HG03135 (cell line): ENCODE measurements around the gene SUSD3.
"Not testable (repeated sequence)": the region's sequence is repeated elsewhere in the genome, so short reads cannot be mapped to it uniquely, and the experiment has no call there.

Experiments
- ATAC-seq: cut with Tn5 transposase; IDR thresholded peaks from one replicate; pipeline ENCODE4 v1.9.1; 2021; ENCODE audit warnings: mild to moderate bottlenecking, moderate library complexity; ENCODE audit not compliant: unreplicated experiment

SUSD3 gene

DNA sequence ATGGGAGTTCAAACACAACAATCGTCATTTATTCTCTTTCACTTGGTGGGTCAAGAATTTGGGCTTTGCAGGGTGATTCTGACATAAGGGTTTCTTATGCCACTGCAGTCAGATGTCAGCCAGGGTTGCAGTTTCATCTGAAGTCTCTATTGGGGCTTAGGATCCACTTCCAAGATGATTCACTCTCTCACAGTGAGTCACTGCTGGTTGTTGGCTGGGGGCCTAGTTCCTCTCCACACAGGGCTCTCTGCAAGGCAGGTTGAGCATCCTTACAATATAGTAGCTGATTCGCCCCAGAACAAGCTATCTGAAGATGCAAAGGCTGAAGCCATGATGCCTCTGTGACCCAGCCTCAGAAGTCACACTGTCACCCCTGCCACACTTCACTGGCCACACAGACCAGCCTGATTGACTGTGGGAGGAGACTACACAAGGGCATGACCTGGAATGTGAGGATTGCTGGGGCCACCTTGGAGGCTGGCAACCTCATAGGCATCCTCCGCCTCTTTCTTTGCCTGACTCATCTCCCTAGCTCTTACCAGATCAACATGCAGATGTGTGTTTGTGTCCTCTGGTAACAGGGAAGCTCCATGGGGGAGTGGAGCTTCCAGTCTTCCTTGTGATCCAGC is 33.1 kb downstream of the SUSD3 start:
- ATAC-seq, result no peak

DNA sequence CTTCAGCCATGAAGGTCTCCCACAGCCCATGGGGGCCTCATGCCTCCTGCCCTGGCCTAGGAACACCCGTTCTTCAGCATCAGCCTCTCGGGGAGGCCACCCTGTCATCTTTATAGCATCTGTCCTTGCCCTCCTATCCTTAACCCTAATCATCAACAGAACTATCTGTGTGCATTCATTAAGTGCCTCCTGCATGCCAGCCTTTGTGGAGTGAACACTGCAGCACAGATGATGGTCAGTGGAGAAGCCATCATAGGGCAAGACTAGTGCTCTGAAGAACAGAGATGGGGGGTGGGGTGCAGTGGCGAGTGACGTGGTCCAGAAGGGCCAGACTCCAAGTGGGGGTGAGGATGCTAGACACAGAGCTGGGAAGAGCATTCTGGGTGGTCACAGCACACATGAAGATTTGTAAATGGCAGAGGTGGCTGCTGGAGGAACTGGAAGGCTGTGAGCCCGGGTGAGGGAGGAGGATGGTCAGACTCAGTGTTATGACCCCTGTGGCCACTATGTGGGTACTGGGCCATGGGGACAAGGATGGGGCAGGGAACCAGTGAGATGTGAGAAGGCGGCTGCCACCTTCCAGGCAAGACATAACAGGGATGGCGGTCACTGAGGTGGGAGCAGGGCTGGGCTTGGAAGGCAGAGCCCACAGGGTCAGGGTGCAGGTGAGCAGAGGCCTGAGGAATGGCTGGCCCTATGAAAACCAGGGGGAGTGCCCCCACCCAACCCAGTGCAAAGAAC is 33.9 kb downstream of the SUSD3 start:
- ATAC-seq, result no peak

DNA sequence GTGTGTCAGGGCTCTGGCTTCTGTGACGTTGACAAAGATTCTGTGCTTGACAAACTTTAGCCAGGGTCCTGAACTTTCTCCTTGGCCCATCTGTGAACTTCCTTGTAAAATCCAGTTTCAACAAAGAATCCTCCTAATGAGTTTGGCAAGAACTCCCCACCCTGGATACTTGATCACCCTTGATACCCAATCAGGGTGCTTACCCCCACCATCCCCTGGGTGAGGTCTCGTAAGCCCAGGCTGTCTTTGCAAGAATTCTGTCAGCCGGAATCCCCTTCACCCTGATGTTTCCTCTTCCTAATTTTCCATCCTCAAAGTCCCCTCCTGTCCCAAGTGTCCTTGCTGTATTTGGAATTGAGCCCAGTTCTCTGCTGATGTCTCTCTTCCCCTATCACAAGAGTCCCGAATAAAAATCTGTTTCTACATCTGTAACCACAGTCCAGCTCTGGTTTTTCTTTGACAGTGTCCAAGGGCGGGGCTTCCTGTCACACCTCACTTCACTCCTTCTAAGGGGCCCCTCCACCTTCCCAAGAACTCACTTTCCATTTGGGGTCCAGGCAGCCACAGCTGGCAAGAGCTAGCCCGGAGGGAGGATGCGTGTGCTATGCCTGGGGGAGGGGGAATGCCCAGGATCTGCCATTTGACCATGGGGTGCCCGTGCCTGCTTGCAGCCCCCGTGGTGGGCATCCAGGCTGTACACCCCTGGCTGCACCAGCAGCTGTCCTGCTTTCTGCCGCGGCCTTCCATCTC is 34.8 kb downstream of the SUSD3 start:
- no peak for ATAC-seq

DNA sequence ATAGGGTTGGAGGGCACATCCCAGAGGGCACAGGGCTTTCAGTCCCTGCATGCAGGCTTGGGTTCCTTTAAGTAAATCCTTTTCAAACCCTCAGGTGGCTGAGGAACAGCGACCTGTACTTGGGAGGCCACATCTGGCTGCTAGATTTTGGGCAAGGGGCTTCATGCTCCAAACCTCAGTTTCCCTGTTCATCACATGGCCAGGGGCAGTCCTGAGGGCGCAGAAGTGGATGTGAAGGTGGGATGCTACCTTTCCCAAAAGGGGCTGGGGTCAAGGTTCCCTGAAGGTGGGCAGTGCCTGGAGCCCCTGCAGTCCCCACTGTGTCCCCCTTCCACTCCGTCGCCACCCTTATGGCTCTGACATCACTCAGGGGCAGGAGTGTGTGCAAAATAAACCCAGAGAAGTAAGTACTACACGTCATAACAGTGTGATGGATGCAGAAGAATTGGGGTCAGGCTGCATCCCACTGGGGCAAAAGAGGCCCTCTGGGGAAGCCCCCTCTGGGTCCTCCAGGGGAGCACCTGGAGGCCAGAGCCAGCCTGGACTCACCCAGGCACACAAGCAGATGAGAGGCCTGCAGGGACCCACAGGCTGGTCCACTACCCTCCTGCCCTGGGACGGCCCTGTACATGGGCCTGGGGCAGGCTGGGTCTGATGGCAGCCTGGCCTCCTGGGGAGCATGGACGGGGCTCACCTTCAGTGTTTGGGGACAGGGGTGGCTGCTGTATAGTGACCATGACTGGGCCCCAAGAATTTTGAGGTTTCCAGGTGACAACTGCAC is 35.6 kb downstream of the SUSD3 start:
- no peak for ATAC-seq

DNA sequence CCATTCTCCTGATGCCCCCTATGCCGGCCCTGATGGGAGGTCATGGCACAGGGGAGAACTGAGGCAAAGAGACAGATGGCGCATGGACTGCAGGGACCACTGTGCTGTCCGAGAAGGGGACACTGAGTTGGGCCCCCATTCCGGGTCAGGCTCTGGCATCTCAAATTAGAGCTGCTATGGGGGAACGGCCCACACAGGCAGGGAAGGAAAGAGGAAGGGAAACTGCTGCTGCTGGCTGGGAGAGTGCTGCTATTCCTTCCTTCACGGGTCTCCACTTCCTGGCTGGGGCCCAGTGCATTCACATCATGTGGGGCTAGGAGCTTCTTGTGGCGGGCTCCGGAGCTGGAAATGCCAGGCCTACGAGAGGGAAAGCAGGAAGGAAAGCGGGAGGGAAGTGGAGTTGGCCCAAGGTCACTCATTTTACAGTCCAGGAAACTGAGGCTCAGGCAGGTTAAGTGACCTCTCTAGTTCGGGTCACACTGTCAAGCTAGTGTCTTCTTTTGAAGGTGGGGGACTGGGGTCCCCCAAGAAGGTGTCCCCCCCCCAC is 36.2 kb downstream of the SUSD3 start:
- no peak for ATAC-seq

DNA sequence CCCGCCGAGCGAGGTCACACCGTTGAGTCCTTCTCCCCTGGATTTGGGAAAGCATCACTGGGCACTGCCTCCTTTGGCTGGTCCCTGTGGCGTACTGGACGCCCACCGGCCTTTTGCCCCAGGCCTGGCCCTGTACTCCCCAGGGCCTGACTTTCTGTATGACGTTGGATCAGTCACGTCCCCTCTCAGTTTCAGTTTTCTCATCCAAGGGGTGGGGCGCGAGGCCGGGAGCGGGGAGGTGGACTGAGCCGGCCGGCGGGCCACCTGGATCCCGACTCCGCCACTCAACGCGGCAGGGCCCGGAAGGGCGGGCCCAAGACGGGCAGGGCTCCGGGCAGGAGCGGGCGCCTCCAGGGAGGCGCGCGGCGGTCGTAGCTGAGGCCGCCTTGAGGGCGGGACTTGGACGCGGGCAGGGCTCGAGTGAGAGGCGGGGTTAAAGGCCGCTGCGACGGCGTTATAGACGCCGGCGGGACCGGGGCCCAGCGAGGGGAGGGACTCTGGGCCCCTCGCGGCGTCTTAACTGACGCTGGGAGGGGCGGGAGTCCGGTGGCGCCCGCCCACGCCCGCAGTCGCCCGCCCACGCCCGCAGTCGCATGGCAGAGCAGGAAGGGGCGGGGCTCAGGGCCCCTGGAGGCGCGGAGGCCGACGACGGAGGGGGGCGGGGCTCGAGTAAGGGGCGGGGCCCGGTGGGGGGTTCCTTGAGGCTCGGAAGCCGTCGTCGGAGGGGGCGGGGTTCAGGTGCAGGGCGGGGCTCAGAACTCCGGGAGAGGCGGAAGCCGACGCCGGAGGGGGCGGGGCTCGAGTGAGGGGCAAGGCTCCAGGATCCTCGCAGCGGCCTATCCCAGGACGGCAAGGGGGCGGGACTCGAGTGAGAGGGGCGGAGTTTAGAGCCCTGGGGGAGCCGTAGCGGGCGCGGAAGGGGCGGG is 37.0 kb downstream of the SUSD3 start:
- peak; percentile 63 for ATAC-seq

DNA sequence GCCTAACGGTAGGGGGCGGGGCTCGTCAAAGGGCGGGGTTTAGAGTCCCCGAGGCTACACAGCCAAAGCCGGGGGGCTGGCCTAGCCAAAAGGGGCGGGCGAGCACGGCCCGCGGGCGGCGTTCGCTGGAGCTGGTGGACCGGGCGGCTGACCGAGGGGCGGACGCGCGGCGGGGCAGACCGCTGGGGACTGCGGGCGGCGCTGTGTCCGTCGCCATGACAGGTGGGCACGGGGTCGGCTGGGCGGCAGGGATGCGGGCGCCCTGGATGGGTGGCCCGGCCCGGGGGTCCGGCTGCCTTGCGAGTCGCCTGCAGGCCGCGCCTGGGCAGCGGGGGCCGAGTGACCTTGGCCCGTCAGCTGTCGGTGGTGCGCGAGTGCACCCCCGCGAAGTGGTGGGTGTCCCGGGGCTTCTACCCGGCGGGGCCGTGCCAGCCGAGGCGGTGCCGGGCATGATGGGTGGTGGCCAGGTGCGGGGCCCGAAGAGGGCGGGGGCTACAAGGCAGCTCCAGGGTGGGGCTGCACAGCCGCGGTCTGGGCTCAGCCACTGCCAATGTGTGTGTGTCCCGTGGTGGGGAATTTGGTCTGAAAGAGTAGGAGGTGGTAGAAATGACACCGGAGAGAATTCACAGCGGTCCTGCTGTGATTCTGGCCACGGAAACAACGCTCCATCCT is 37.8 kb downstream of the SUSD3 start, which contains the start of gene CARD19:
Gene CARD19 (plus strand): TSS at position 87 of the 672 bp plus-strand sequence. CDS start 129 bp downstream, at position 216.
- peak; percentile 19 for ATAC-seq

DNA sequence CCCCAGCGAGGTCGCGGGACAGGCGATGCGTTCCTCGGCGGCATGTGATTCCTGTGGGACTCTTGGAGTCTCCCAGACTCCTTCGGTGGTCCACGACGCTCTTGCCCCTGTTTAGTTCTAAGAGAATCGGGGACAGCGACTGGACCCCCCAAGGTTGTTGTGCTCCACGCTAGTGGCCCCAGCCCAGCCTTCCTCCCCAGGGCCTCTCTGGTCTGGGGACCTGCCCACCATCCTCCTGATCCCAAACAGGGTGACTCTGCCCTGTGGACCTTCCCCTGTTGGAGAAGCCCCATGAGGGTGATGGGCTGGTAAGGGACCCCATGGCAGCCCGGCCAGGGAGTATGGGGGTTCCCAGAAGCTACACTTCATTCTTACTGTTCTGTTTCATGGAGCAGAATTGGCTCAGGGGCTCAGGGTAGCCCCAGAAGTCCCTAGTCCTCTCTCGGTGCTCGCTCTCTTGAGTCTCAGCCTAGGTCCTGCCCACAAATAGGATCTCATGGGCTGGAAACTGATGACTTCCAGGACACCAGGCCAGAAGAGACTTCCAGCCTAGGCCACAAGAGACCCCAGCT is 38.4 kb downstream of the SUSD3 start:
- ATAC-seq, result no peak

DNA sequence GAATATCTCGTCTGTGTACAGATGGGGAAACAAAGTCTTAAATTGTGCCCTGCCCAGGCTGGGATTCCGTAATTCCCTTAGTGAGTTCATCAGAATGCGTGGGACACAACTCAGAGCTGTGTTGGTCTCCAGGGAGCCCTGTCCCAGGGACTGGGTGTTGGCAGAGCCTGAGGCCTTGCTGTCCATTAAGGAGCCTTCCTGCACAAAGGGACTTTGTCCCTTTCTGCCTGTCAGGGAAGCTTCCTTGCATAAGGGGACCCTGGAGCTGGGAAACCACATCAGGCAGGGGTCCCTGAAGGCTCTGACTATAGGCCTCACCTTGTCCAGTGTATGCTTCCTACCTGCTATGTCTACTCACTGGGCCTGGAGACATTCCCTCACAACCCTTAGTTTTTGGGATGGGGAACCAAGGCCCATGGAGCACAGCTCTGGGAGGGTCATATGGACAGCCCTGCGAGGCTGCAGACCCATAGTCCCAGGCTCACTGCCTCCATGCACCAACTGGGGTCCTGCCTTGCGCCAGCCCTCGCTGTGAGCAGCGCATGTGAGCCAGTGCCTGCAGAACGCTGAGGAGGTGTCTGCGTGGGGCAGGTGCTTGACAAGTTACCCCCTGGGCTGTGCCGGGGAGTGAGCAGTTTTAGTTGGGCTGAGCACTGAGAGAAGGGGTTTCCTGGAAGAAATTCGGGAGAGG is 39.2 kb downstream of the SUSD3 start:
- no peak for ATAC-seq

DNA sequence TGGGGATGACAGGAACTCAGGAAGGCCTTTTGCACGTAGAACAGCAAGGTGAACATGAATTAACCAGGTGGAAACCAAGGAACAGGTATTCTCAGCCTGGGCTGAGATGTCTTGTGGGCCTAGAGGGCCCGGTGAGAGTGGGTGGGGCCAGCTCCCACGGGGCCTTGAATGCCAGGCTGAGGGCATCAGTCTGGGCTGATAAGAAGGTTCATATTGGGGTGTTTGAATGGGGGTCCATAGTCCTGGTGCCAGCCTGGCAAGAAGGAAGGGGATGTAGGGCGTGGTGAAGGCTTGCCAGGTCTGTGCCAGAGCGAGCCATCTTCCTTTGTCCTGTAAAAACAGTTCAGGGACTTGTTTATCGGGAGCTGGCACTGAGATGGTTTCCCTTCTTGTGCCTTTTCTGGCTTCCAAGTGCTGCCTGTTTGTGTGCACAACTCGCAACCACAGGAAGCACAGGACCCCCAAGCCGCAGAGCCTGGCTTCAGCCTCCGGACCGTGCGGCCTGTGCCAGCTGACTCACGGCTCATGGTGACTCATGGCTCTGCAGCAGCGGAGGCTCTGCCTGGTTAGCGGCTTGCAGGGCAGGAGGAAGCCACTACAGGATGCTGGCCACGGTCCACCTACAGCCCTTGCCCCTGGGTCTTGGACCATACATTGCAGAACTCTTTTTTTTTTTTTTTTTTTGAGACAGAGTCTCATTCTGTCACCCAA is 39.9 kb downstream of the SUSD3 start:
- no peak for ATAC-seq

DNA sequence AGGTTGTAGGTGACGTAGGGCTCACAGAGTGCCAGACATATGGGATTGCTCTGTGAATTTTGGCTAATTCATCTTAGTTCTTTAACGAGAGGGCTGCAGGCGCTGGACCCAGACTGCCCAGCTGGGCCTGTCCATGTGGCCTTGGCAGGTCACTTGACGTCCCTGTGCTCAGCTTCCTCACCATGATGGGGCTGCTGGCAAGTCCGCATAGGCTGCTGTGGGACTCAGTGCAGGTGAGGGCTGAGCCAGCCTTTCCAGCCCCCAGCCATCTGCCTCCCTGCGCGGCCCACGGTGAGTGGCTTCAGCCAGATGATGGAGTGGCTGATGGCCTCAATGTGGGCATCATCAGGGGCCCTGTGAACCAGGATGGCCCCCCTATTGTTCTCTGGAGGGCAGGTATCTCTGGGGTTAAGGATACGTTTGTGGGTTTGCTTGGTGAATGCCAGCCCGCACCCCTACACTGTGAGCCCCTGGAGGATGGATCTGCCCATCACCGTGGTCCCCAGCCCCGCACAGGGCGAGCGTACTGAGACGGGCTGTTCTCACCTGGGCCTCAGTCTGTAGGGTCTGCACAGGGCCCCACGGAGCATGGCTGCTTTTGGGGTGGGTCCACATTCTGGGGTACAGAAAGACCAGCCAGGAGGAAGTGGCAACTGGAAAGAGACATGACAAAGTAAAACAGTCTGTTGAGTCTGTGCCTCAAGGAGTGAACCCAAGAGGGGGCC is 41.2 kb downstream of the SUSD3 start:
- no peak for ATAC-seq

DNA sequence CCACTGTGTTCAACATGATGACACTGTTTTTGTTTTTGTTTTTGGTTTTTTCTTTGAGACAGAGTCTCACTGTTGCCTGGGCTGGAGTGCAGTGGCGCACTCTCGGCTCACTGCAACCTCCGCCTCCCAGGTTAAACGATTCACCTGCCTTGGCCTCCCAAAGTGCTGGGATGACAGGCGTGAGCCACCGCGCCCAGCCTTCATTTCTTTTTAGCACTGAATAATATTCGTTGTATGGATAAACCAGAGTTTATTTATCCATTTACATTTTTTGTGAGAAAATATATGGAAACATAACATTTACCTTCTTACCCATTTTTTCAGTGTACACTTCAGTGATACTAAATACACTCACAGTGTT is 41.8 kb downstream of the SUSD3 start:
- ATAC-seq, result no peak

DNA sequence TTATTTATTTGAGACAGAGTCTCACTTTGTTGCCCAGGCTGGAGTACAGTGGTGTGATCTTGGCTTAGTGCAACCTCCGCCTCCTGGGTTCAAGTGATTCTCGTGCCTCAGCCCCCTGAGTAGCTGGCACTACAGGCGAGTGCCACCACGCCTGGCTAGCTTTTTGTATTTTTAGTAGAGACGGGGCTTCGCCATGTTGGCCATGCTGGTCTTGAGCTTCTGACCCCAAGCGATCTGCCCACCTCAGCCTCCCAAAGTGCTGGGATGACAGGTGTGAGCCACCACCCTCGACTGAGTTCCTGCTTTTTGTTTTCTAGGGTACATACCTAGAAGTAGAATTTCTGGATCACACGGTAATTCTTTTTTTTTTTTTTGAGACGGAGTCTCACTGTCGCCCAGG is 42.6 kb downstream of the SUSD3 start:
- not testable (repeated sequence) for ATAC-seq

DNA sequence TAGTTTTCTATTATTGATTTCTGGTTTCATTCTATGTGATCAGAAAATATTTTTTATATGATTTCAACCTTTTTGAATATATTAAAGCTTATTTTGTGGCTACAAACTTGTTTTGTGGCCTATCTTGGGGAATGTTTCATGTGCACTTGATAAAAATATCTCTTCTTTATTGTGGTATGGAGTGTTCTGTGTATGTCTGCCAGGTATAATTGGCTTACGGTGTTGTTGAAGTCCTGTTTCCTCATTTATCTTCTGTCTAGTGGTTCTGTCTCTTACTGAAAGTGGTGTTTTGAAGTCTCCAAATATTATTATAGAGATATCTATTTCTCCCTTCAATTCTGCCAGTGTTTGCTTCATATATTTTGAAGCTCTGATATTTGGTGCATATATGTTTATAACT is 47.1 kb downstream of the SUSD3 start:
- no peak for ATAC-seq

DNA sequence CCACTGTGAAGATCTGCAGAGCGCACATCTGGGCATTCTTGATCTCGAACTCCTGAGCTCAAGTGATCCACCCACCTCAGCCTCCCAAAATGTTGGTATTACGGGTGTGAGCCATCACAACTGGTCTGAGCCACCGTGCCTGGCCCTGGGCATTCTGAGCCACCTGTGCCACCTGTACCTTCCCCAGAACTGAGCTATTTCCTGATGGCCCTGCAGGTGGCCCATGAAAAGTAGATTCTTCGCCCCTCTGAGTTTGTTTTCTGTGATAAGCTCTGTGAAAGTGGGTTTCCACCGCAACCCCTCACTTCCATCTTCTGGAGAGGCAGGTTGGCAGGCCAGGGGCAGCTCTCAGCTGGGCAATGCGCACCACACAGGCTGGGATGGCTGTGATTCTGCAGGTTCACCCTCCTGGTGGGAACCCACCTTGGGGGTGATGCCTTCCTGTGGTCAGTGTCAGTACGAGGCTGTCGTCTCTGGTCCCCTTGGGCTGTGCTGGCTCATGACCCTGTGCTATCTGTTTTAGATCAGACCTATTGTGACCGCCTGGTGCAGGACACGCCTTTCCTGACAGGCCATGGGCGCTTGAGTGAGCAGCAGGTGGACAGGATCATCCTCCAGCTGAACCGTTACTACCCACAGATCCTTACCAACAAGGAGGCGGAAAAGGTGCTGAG is 48.8 kb downstream of the SUSD3 start:
- no peak for ATAC-seq

DNA sequence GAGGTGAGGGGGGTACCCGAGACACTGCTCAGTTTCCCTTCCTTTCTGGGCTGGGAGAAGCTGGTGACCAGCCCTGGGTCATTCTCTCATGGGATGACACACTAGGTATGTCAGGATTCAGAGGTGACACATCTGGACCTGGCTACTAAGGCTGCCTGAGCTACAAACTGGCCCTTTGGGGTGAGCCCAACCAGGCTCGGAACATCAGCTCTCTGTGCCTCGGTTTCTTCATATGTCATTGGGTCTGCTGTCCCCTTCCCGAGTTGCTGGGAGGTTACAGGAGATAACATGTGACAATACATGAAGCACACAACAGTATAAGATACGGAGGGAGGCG is 49.3 kb downstream of the SUSD3 start:
- ATAC-seq, result no peak
